Liver (tissue), 9 donors: ENCODE results near the gene NDP. TPM values are rescaled to one million over a fixed set of nuclear protein-coding genes. Genes with fewer than 3 reads are reported as not detected.

ENCODE experiments used
- DNase-seq: peaks from one replicate; pipeline ENCODE4 v3.0.0-alpha.2; 2017; ENCODE audit warnings: low spot score
- H3K27ac ChIP-seq, 2 donors: one replicate each; pipeline ENCODE4 v1.7.0; 2013; ENCODE audit warnings: inconsistent platforms in 2 of 2, low read length in 2 of 2, control low read depth in 1 of 2, low read depth in 1 of 2, mild to moderate bottlenecking in 1 of 2
- H3K27me3 ChIP-seq, 4 donors: one replicate each; pipeline versions ENCODE4 v1.6.1 to v1.7.0; 2013; ENCODE audit warnings: low read length in 3 of 4, inconsistent platforms in 1 of 4, mild to moderate bottlenecking in 1 of 4, moderate library complexity in 1 of 4; ENCODE audit not compliant: control insufficient read depth in 4 of 4, insufficient read depth in 4 of 4
- H3K36me3 ChIP-seq, 4 donors: one replicate each; pipeline versions ENCODE4 v1.6.1 to v1.7.0; 2013; ENCODE audit warnings: low read length in 3 of 4, mild to moderate bottlenecking in 3 of 4, low read depth in 1 of 4, moderate library complexity in 1 of 4; ENCODE audit not compliant: control insufficient read depth in 4 of 4, insufficient read depth in 3 of 4
- H3K4me1 ChIP-seq, 4 donors: one replicate each; pipeline versions ENCODE4 v1.6.1 to v1.7.0; 2013; ENCODE audit warnings: low read length in 3 of 4, mild to moderate bottlenecking in 3 of 4, moderate library complexity in 1 of 4; ENCODE audit not compliant: control insufficient read depth in 4 of 4, insufficient read depth in 4 of 4
- H3K4me3 ChIP-seq, 3 donors: one replicate each; pipeline versions ENCODE4 v1.6.1 to v1.7.0; 2013; ENCODE audit warnings: low read length in 3 of 3, control low read depth in 1 of 3, low read depth in 1 of 3, mild to moderate bottlenecking in 1 of 3
- H3K9ac ChIP-seq, 2 donors: one replicate each; pipeline ENCODE4 v1.7.0; 2013; ENCODE audit warnings: low read length in 2 of 2, mild to moderate bottlenecking in 2 of 2, moderate library complexity in 2 of 2, control low read depth in 1 of 2, low read depth in 1 of 2
- H3K9me3 ChIP-seq, 4 donors: one replicate each; pipeline versions ENCODE4 v1.6.1 to v1.7.0; 2013; ENCODE audit warnings: low read length in 3 of 4; ENCODE audit not compliant: control insufficient read depth in 4 of 4
- EGR1 ChIP-seq, 2 donors: IDR thresholded peaks; 2 replicates each; pipeline ENCODE4 v1.6.1; 2016 to 2018; ENCODE audit warnings: antibody characterized with exemption in 2 of 2, low read depth in 2 of 2
- FOXA1 ChIP-seq: IDR thresholded peaks from 2 replicates; pipeline ENCODE4 v1.6.1; 2016; ENCODE audit warnings: antibody characterized with exemption
- FOXA2 ChIP-seq: IDR thresholded peaks from 2 replicates; pipeline ENCODE4 v1.6.1; 2016; ENCODE audit warnings: antibody characterized with exemption
- GABPA ChIP-seq, 2 donors: IDR thresholded peaks in 1 of 2; conservative IDR thresholded peaks in 1 of 2; 2 replicates each; pipeline ENCODE4 v1.6.1; 2016; ENCODE audit warnings: antibody characterized with exemption in 2 of 2, mild to moderate bottlenecking in 1 of 2, moderate library complexity in 1 of 2
- HNF4A ChIP-seq, 2 donors: conservative IDR thresholded peaks; 2 replicates each; pipeline ENCODE4 v1.6.1; 2016; ENCODE audit warnings: antibody characterized with exemption in 2 of 2, mild to moderate bottlenecking in 2 of 2
- NR2F2 ChIP-seq: IDR thresholded peaks from 2 replicates; pipeline ENCODE4 v1.6.1; 2016; ENCODE audit warnings: antibody characterized with exemption
- RXRA ChIP-seq, 2 donors: IDR thresholded peaks; 2 replicates each; pipeline ENCODE4 v1.6.1; 2017 to 2018; ENCODE audit warnings: antibody characterized with exemption in 2 of 2, mild to moderate bottlenecking in 1 of 2
- TAF1 ChIP-seq: conservative IDR thresholded peaks from 2 replicates; pipeline ENCODE4 v1.6.1; 2016; ENCODE audit warnings: antibody characterized with exemption, mild to moderate bottlenecking
- YY1 ChIP-seq: IDR thresholded peaks from 2 replicates; pipeline ENCODE4 v1.6.1; 2016; ENCODE audit warnings: antibody characterized with exemption, mild to moderate bottlenecking
- WGBS: extraction: QIAGEN DNeasy Blood & Tissue Kit; methylation state at CpG from one replicate; pipeline ENCODE4 v1.1.7; 2013; 5-methylcytosine and 5-hydroxymethylcytosine counted together
- polyA plus RNA-seq, 2 donors: library from polyadenylated mRNA; stranded (reverse) in 1 of 2; unstranded in 1 of 2; fragments of 200-250 nt in 1 of 2; fragments of >200 nt in 1 of 2; fragmentation: Nextera tagmentation in 1 of 2; extraction: Ambion mirVana in 1 of 2; gene quantifications; one replicate each; pipeline versions ENCODE4 v1.2.1 to v1.2.3, GENCODE V29; 2013 to 2015
- total RNA-seq, 2 donors: library from RNA; depleted of rRNA; stranded (reverse); fragments of >200 nt; gene quantifications; one replicate each; pipeline ENCODE4 v1.2.3, GENCODE V29; 2014
- TF ChIP-seq, protein P1 (sequence below): IDR thresholded peaks from 2 replicates; pipeline ENCODE4 v1.6.1; 2016; ENCODE audit warnings: antibody characterized with exemption
- TF ChIP-seq, protein P2 (sequence below): IDR thresholded peaks from 2 replicates; pipeline ENCODE4 v1.6.1; 2016; ENCODE audit warnings: antibody characterized with exemption, mild to moderate bottlenecking
- donor health status: healthy.
- donor health status: healthy.
- donor health status: healthy.
- donor health status: healthy.
- donor health status: healthy.

NDP gene, protein sequence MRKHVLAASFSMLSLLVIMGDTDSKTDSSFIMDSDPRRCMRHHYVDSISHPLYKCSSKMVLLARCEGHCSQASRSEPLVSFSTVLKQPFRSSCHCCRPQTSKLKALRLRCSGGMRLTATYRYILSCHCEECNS
- not detected for total RNA-seq
- not detected for polyA plus RNA-seq

DNA sequence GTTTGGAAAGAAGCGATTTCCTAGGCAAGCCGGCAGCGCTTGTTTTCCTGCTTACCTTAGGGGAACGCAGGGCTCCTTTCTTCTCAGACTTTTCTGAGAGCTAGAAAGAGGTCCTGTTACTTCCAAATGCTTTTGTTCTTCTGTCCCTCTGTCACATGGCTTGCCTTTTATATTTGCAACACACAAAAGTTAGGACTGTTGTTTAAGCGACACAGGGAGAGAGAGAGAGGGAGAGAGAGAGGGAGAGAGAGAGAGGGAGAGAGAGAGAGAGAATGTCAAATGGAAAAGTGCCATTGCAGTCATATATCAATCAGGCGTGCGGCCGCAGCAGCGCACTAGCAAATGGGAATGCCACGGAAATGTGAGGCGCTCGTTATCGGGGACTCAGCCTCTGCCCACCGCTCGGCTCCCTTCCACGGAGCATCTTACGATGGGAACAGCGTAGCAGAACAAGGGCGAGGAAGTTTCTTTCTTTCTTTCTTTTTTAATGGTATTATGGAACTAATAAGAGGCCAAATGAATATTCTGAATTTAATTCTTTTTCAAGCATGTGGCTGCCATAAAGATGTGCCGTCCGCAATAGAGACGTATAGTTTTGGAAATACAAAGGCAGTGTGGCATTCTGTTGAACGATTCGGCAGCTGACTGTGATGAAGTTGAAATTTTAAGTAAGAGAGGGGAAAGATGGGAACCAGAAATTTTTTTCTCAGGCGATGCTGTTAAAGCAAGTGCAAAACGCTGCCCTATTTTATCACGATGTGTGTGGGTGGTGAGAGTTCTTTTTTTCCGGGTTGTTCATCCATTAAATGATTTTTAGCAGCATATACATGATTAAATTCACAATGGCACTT lies at the start of gene NDP:
Gene NDP (minus strand): TSS at position 142 of the 851 bp plus-strand sequence. CDS start 14,745 bp downstream, outside the sequence.
- H3K27me3 ChIP-seq: peaks cover 0 to 6% (median 1%) of the 10 kb centered on the region in 4 donors
- H3K36me3 ChIP-seq: no peaks in the 10 kb centered on the region
- WGBS: 10% methylated on average over 28 of the region's 28 CpGs
- H3K4me3 ChIP-seq: peak within 1 kb of the TSS in 1 of 3 donors; percentile 6
- no peak for DNase-seq
- no peak within 1 kb of the TSS for H3K9ac ChIP-seq
- peaks cover 0 to 6% (median 4%) of the 10 kb centered on the region in 4 donors for H3K4me1 ChIP-seq
- H3K27ac ChIP-seq: no peak within 1 kb of the TSS
- TF ChIP-seq, protein P1, sequence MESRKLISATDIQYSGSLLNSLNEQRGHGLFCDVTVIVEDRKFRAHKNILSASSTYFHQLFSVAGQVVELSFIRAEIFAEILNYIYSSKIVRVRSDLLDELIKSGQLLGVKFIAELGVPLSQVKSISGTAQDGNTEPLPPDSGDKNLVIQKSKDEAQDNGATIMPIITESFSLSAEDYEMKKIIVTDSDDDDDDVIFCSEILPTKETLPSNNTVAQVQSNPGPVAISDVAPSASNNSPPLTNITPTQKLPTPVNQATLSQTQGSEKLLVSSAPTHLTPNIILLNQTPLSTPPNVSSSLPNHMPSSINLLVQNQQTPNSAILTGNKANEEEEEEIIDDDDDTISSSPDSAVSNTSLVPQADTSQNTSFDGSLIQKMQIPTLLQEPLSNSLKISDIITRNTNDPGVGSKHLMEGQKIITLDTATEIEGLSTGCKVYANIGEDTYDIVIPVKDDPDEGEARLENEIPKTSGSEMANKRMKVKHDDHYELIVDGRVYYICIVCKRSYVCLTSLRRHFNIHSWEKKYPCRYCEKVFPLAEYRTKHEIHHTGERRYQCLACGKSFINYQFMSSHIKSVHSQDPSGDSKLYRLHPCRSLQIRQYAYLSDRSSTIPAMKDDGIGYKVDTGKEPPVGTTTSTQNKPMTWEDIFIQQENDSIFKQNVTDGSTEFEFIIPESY: no peak
- no peak for TF ChIP-seq HNF4A (conservative IDR thresholded peaks at IDR 0.05)
- no peak for TF ChIP-seq YY1
- no peak for TF ChIP-seq FOXA2
- no peak for TF ChIP-seq TAF1
- TF ChIP-seq RXRA (IDR thresholded peaks at IDR 0.05): no peak
- TF ChIP-seq GABPA (IDR thresholded peaks at IDR 0.05 in 1 of 2, conservative IDR thresholded peaks at IDR 0.05 in 1 of 2): no peak
- TF ChIP-seq NR2F2: no peak
- no peak for TF ChIP-seq FOXA1
- no peak for TF ChIP-seq EGR1 (IDR thresholded peaks at IDR 0.05; ENCODE audit: low read depth in 2 of 2)
- no peaks in the 10 kb centered on the region for H3K9me3 ChIP-seq

DNA sequence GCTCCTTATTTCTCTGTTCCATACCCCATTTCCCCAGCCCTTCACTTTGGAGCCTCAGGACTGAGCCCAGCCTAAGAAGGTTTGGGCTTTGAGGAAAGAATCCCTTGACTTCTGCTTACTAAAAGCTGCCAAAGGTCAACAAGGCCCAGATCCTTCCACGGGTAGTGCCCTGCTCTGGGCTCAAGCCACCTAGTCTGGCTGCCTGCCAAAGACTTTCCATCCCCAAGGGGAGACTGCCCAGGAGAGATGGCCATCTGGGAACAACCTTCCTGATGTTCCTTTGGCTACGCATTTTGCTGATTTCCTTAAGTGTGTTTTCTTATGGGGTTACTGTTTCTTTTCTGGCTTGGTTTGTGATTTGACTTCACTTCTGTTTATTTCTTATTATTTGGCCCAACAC lies 49.8 kb upstream of the NDP start:
- Histone ChIP-seq H3K9me3 (no peaks in the 10 kb centered on the region), H3K4me1 (no peaks in the 10 kb centered on the region), H3K27me3 (peaks cover 0 to 6% (median 0%) of the 10 kb centered on the region in 4 donors), H3K9ac (no peak overlapping the region), H3K4me3 (no peak overlapping the region), H3K36me3 (no peaks in the 10 kb centered on the region), H3K27ac (no peak overlapping the region)
- DNase-seq: no peak
- TF ChIP-seq, protein P2, sequence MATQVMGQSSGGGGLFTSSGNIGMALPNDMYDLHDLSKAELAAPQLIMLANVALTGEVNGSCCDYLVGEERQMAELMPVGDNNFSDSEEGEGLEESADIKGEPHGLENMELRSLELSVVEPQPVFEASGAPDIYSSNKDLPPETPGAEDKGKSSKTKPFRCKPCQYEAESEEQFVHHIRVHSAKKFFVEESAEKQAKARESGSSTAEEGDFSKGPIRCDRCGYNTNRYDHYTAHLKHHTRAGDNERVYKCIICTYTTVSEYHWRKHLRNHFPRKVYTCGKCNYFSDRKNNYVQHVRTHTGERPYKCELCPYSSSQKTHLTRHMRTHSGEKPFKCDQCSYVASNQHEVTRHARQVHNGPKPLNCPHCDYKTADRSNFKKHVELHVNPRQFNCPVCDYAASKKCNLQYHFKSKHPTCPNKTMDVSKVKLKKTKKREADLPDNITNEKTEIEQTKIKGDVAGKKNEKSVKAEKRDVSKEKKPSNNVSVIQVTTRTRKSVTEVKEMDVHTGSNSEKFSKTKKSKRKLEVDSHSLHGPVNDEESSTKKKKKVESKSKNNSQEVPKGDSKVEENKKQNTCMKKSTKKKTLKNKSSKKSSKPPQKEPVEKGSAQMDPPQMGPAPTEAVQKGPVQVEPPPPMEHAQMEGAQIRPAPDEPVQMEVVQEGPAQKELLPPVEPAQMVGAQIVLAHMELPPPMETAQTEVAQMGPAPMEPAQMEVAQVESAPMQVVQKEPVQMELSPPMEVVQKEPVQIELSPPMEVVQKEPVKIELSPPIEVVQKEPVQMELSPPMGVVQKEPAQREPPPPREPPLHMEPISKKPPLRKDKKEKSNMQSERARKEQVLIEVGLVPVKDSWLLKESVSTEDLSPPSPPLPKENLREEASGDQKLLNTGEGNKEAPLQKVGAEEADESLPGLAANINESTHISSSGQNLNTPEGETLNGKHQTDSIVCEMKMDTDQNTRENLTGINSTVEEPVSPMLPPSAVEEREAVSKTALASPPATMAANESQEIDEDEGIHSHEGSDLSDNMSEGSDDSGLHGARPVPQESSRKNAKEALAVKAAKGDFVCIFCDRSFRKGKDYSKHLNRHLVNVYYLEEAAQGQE: no peak
- no peak for TF ChIP-seq GABPA (IDR thresholded peaks at IDR 0.05 in 1 of 2, conservative IDR thresholded peaks at IDR 0.05 in 1 of 2)
- TF ChIP-seq YY1: no peak
- no peak for TF ChIP-seq FOXA2
- TF ChIP-seq EGR1 (IDR thresholded peaks at IDR 0.05; ENCODE audit: low read depth in 2 of 2): no peak
- 61% methylated on average over 2 of the region's 2 CpGs for WGBS
